ENCODE measurements around the gene CBX3.
A peak's percentile ranks its signal among the peaks of the same experiment; 100 is the strongest.
"Not testable (repeated sequence)": the region's sequence is repeated elsewhere in the genome, so short reads cannot be mapped to it uniquely, and the experiment has no call there.

Gene CBX3

GRCh38 chr7:26188206-26188956, 13.2 kb upstream of the CBX3 start:
- DNase-seq (ENCODE audit: low spot score): peak; percentile 41

GRCh38 chr7:26188957-26189541, 12.5 kb upstream of the CBX3 start:
- no peak for DNase-seq (ENCODE audit: low spot score)

GRCh38 chr7:26189697-26190096, 11.8 kb upstream of the CBX3 start:
- no peak for DNase-seq (ENCODE audit: low spot score)

GRCh38 chr7:26190417-26190869, 11.1 kb upstream of the CBX3 start:
- no peak for DNase-seq (ENCODE audit: low spot score)

- no peak for DNase-seq (ENCODE audit: low spot score)
These were observed 10.1 kb upstream of the CBX3 start for GRCh38 chr7:26191233-26191973.

GRCh38 chr7:26191974-26192479, 9.5 kb upstream of the CBX3 start:
- DNase-seq (ENCODE audit: low spot score): no peak

- DNase-seq (ENCODE audit: low spot score): no peak
These were observed 9.0 kb upstream of the CBX3 start for GRCh38 chr7:26192485-26193087.

GRCh38 chr7:26193432-26194207, 7.9 kb upstream of the CBX3 start:
- no peak for DNase-seq (ENCODE audit: low spot score)

GRCh38 chr7:26194764-26195163, 6.8 kb upstream of the CBX3 start:
- DNase-seq (ENCODE audit: low spot score): not testable (repeated sequence)

GRCh38 chr7:26195182-26195581, 6.4 kb upstream of the CBX3 start:
- DNase-seq (ENCODE audit: low spot score): no peak

GRCh38 chr7:26195867-26196657, 5.5 kb upstream of the CBX3 start:
- no peak for DNase-seq (ENCODE audit: low spot score)

- no peak for DNase-seq (ENCODE audit: low spot score)
These were observed 4.1 kb upstream of the CBX3 start for GRCh38 chr7:26197153-26198115.

- peak; percentile 54 for DNase-seq (ENCODE audit: low spot score)
These were observed 3.3 kb upstream of the CBX3 start for GRCh38 chr7:26198133-26198780.

- no peak for DNase-seq (ENCODE audit: low spot score)
These were observed 2.8 kb upstream of the CBX3 start for GRCh38 chr7:26198781-26199169.

GRCh38 chr7:26199301-26200037, 2.1 kb upstream of the CBX3 start:
- no peak for DNase-seq (ENCODE audit: low spot score)

GRCh38 chr7:26200038-26200443, 1.5 kb upstream of the CBX3 start:
- peak; percentile 76 for DNase-seq (ENCODE audit: low spot score)

GRCh38 chr7:26200444-26201246, 900 bp upstream of the CBX3 start, which contains the start of gene HNRNPA2B1:
HNRNPA2B1 (minus strand) TSS chr7:26200746; CDS start chr7:26200577, 169 bp downstream.
- DNase-seq (ENCODE audit: low spot score): peak; percentile 99
